GM04504 (cell line): ENCODE measurements around the gene TMSB4X.
"Not testable (repeated sequence)": the region's sequence is repeated elsewhere in the genome, so short reads cannot be mapped to it uniquely, and the experiment has no call there.

Experiments
- DNase-seq: peaks from one replicate; pipeline ENCODE4 v3.0.0-alpha.2; 2012; ENCODE audit warnings: low read depth

TMSB4X gene

DNA sequence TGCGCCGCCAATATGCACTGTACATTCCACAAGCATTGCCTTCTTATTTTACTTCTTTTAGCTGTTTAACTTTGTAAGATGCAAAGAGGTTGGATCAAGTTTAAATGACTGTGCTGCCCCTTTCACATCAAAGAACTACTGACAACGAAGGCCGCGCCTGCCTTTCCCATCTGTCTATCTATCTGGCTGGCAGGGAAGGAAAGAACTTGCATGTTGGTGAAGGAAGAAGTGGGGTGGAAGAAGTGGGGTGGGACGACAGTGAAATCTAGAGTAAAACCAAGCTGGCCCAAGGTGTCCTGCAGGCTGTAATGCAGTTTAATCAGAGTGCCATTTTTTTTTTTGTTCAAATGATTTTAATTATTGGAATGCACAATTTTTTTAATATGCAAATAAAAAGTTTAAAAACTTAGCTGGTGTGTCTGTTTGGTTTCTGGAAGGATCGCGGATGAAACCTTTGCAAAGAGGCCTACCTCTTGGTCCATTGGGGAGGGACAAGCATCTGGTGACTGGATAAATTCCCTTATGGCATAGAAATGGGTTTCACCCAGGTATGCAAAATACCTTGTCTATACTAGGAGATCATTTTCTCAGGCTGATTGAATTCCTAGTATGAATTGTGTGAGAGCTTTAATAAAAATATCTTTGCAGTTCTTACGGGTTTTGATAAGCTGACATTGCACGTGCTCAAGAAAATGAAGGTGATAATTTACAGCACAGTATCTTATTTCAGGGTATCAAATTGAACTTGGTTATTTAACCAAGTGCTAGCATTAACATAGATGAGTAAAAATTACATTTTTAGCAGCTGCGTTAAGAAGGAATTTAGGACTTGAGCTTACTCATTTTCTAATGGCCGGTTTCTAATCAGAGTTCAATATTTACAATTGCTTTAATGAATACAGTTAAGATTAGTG, 2.2 kb downstream of the TMSB4X start:
- DNase-seq, result not testable (repeated sequence)

DNA sequence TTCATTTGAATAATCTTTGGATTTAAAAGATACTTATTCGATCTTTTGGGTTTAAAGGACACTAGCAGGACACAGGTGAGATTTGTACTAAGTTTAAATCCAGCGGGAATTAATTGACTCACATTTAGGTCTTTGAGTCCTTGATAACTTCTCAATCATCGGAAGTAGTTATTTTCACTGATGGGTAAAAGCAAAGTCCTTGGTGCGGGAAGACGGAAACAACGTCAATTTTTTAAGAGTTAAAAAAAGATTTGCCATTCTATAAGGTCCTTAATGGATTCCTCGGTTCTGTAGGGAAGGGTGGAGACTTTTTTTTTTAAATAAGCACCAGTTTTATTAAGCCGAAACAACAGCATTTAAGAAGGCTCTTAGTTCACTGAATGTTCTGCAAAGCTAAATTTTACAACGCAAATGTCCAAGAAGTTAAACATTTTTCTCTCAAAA, 2.9 kb downstream of the TMSB4X start:
- DNase-seq, result no peak

DNA sequence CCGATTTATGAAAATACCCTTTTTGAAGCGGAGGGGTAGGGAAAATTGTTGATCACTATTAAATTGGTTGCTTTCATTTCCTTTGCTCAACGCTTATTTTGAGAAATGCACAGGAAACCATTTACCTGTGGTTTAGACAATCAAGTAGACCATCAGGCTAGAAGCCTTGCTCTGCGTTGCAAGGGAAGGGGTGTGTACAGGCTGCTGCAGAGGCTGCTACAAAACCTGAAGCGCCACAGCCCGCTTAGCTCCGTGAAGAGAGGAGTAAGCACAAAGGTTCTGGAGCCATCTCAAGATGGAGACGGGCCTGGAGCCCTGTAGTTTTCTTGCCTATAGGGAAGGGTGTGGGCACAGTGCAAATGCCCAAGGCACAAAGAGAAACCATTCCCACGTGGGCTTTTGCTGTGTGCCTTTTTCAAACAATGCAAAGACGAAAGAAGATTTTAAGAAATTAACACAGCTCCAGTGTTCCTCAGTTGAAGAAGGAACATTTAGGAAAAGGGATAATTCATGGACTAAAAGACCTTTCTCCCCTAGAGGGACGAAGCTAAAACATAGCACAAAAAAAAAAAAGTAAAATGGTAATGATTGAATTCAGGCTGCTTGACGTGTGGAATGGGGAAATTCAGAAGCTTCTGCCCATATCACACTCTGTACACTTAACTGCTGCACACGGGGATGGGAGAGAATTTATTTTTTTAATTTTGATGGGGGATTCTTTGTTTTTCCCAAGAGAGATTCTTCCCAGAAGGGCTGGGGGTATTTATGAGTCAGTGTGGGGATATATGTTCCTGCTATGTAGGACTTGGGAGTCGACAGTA, 3.5 kb downstream of the TMSB4X start:
- peak; percentile 57 for DNase-seq

DNA sequence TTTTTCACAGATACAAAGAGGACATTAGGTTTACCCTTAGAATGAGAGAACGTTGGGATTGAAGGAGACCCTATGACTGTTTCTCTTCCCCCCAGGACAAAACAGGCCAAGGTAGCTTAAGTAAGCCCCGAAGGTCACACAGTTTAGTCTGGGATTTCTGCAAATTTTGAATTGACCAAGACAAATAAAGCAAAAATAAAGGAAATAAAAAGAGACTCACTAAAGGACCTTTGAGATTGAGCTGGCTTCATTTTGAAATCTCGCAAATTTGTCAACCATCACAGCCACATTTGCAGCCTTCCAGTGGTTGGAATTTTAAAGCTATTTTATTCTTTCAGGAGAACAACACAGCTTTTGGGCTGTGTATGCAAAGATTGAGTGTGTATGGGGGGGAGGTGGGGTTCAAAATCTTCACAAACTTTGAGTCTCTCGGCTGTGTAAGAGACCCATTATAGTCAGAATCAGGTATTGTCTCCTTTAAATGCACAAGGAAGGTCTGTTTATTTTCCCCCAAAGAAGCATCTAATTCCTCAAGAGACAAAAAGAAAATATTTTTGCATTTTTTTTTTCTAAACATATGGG, 4.2 kb downstream of the TMSB4X start:
- DNase-seq, result no peak

- no peak for DNase-seq
These were observed 4.7 kb downstream of the TMSB4X start for GRCh38 chrX:12979616-12980015.

GRCh38 chrX:12980039-12980438, 5.1 kb downstream of the TMSB4X start:
- DNase-seq, result not testable (repeated sequence)

DNA sequence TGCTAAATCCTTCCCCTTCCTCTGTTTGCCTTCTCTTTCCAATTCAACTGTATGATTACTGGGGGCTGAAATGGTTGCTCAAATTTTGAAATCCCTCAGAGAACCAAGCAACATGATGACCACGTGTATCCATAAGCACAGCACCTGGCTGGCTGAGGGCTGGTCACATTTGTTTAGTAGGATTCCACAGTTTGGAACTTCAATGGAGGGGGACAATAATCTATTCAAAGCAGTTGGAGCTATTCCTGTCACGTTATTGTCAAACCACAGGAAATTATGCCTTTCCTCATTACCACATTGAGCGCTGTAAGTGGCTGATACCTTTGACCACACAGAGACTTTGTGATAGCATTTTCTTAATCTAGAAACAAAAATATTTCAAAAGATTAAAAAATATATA, 7.0 kb downstream of the TMSB4X start:
- DNase-seq, result no peak

DNA sequence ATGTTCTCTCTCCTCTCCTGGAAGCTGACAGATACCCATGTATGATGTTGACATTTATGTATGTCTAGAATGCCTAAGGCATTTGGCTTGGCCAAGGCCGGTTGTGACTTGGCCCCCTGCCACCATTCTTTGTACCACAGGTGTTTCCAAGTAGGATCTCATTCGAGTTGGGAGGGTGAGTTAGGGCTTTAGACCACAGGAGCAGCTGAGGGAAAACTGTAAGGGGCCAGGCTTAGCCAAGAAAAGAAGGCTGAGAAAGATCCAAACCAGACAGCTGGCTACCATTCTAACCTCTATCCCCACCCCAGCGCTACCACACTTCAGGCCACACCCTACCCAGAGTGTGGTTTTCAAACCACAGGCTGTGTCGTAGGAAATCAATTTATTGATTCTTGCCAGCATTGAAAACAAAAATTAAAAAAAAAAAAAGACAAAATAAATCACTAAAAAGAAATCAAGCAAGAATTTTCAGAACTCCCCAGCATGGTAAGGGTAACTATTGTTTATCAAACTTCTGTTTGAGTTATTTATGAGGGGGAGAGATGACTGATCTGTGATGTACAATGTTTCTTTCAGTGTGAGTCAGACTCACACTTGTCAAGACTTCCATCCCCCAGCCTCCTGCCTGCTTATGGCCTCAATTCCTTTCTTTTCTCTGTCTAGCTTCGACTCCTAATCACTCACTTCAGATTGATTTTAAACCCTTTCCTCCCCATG, 9.9 kb downstream of the TMSB4X start:
- no peak for DNase-seq

DNA sequence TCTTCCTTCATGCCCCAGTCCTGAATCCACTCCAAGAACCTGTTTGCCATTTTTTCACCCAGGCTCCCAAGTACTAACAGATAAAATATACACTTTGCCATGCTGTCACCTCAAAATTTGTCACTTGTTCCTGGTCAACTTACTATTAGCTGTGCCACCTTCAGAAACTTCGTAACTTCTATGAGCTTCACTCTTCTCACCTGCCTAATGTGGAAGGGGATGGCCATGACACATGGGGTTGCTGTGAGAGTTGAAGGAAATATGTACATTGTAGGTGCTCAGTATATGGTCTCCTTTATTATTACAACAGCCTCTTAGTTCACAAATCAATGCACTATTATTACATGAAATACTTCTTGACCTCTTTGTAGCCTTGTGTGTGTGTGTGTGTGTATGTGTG, 10.4 kb downstream of the TMSB4X start:
- no peak for DNase-seq

- DNase-seq, result no peak
These were observed 11.4 kb downstream of the TMSB4X start for GRCh38 chrX:12986164-12986779.

DNA sequence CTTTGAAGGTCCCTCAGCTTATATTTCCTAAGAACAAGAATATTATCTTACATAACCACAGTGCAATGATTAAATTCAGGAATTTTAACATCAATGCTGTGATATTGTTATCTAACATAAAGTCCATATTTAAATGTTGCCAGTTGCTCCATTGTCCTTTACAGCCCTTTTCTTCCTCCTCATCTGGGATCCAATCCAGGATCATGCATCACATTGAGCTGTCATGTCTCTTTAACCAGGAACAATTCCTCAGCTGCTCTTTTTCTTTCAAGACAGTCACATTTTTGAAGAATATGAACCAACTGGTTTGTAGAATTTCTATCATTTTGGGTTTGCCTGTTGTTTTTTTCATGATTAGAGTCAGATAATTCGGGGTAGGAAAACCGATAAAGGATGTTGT, 12.0 kb downstream of the TMSB4X start:
- DNase-seq, result no peak

DNA sequence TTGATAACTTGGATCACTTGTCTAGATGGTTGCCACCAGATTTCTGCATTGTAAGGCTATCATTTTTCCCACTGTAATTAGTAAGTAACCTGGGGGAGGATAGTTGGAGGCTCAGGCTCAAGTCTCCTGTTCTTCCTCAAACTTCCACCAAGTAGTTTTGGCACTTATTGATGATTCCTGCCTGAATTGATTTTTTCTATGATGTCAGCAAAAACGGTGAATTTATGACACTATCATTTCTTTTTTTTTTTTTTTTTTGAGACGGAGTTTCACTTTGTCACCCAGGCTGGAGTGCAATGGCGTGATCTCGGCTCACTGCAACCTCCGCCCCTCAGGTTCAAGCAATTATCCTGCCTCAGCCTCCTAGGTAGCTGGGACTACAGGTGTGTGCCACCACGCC, 12.4 kb downstream of the TMSB4X start:
- no peak for DNase-seq

GRCh38 chrX:12987900-12988594, 13.1 kb downstream of the TMSB4X start:
- no peak for DNase-seq

DNA sequence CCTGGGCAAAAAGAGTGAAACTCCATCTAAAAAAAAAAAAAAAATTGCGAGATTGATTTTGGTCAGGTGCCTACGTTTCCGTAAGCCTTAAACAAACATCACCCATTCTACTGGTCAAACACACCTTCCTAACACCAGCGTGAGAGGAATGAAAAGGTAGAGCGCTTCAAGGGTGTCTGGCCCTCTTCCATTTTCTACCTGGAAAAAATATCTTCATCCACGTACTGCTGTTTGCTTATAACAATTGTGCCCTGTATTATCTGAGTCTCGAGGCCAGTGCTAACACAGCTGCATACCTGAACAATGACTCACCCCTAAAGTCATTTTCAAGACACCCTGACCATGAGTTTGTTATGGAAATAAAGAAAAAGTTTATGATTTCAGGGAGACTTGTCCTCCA, 13.9 kb downstream of the TMSB4X start:
- no peak for DNase-seq

DNA sequence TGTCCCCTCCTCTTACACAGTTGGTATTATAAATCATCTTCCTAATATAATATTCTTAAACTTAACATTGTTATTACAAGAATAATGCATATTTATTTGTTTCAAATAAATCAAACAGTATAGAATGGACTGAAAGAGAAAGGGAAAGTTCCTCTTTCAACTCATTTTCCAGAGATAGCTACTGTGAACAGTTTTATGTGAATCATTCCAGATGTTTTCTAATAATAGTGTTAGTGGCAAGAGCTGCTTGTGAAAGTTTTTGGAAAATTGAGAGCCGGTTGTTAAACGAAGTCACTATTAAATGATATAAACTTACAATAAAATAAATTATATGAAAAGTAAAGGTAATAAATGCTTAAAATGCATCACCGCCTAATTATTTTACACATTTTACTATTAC, 14.6 kb downstream of the TMSB4X start:
- DNase-seq, result no peak

GRCh38 chrX:12991575-12991974, 16.7 kb downstream of the TMSB4X start:
- no peak for DNase-seq

- DNase-seq, result no peak
These were observed 17.7 kb downstream of the TMSB4X start for GRCh38 chrX:12992544-12993118.

- DNase-seq, result no peak
These were observed 18.9 kb downstream of the TMSB4X start for GRCh38 chrX:12993826-12994225.

- DNase-seq, result no peak
These were observed 19.4 kb downstream of the TMSB4X start for GRCh38 chrX:12994321-12994720.

DNA sequence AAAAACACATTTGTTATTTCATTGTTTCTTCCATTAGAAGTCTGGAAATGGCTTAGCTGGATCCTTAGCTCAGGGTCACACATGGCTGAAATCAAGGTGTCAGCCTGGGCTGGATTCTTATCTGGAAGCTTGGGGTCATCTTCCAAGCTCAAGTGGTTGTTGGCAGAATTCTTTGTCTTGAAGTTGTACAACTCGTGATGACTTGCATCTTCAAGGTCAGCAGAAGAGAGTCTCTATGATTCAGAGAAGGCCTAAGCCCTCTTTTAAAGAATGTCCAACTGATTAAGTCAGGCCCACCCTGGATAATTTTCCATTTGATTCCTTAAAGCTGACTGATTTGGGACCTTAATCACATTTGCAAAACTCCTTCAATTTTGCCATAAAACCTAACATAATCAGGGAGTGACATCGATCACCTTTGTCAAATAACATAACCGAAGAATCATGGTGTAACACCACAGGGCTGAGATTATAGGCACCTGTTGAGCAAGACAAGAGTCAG, 22.1 kb downstream of the TMSB4X start:
- DNase-seq, result no peak
